GM04503 (cell line): ENCODE measurements around the gene NSMCE3.

Experiments
- DNase-seq: peaks from one replicate; pipeline ENCODE4 v3.0.0-alpha.2; 2012; ENCODE audit warnings: low read depth

The NSMCE3 gene

DNA sequence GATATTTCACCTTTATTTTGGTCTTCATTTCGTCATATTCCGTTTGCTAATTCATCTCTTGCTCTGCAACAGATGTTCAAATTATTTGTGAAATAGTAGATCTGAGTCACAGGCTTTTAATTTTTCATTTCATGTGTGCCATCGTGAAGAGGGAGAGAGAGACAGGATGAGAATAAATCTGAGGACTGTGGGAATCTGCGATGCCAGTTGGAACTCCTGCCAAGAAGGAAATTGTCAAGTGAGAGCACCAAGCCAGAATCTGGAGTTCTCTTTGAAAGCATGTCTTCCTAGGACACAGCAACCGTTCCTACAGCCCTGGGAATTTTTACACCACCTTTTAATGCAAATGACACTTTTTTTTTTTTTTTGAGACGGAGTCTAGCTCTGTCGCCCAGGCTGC, 48.8 kb downstream of the NSMCE3 start:
- no peak for DNase-seq

DNA sequence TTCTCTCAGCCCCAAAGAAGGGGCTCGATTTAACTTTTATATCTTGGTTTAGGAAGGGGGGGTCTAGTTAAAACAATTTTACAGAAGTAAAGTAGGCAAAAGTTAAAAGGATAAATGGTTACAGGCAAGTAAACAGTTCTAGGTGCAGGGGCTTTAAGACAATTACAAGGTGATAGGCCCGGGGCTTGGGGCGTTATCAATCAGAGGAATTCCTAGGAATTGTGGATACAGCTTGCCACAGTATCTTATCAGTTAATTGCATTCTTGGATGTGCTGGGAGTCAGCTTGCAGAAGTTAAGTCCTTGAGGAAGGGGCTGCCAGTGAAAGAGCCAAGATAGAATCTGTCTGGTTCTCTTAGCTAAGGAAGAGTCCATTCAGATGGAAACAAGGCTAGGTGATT, 52.7 kb downstream of the NSMCE3 start:
- no peak for DNase-seq
